HG03432 (cell line): ENCODE results near the gene RAB31.

Source experiments
- ATAC-seq: cut with Tn5 transposase; IDR thresholded peaks from one replicate; pipeline ENCODE4 v1.9.1; 2021; ENCODE audit warnings: mild to moderate bottlenecking, moderate library complexity; ENCODE audit not compliant: unreplicated experiment

RAB31 gene

GRCh38 chr18:9910071-9910470, 202.0 kb downstream of the RAB31 start:
- ATAC-seq, result no peak

GRCh38 chr18:9910661-9911060, 202.6 kb downstream of the RAB31 start:
- no peak for ATAC-seq

- no peak for ATAC-seq
These were observed 203.1 kb downstream of the RAB31 start for GRCh38 chr18:9911226-9911625.
